Stimulated activated CD4-positive, alpha-beta T cell treated with anti-CD3 and anti-CD28 coated beads, Interleukin-15, amount 100 ng/mL, for 48 hours (primary cell): ENCODE data around the gene ARHGEF37.

Experiments
- DNase-seq, 2 donors: peaks; one replicate each; pipeline ENCODE4 v3.0.0-alpha.2; 2020; ENCODE audit warnings: low read depth in 2 of 2

Gene ARHGEF37

GRCh38 chr5:149603920-149604319, 22.6 kb downstream of the ARHGEF37 start:
- no peak for DNase-seq

DNA sequence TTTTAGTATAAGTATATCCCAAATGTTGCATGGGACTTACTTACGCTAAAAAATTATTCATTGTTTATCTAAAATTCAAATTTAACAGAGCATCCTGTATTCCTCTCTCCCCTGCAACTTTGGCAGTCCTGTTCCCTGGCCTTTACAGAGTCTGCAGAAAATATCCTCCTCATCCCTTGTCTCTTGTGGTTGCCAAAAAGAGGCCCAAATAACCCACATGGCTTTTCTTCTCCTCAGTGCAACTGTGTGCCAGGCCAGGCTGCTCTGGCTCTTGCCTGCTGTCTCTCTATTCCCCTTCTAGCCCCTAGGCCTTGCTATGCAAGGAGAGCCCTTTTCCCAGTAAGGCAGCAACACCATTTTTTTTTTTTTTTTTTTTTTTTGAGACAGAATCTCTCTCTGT, 23.0 kb downstream of the ARHGEF37 start:
- DNase-seq, result no peak

DNA sequence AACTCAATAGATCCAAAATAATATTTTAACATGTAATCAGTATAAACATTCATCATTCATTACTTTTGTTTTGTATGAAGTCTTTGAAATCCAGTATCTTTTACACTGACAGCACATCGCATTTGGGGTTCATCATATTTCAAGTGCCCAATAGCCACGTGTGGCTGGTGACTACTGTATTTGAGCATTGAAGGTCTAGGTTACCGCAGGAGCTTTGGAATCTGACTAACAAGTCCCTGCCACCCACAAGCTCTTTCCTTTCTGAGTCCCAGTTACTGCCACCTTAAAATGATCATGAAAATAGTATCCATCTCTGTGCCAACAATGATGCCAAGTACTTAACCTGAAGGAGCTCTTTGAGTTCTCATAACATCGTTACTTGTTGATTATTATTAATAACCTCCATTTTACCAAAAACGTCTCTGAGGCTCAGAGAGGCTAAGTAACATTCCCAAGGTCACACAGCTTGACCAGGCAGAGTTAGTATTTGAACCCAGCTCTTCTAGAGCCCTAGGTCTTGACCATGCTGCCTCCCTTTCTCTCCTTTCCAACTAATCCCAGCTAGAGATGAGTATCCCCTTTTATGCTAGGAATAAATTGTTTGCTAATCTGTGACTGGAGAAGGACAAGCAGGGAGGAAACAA, 24.2 kb downstream of the ARHGEF37 start:
- no peak for DNase-seq

DNA sequence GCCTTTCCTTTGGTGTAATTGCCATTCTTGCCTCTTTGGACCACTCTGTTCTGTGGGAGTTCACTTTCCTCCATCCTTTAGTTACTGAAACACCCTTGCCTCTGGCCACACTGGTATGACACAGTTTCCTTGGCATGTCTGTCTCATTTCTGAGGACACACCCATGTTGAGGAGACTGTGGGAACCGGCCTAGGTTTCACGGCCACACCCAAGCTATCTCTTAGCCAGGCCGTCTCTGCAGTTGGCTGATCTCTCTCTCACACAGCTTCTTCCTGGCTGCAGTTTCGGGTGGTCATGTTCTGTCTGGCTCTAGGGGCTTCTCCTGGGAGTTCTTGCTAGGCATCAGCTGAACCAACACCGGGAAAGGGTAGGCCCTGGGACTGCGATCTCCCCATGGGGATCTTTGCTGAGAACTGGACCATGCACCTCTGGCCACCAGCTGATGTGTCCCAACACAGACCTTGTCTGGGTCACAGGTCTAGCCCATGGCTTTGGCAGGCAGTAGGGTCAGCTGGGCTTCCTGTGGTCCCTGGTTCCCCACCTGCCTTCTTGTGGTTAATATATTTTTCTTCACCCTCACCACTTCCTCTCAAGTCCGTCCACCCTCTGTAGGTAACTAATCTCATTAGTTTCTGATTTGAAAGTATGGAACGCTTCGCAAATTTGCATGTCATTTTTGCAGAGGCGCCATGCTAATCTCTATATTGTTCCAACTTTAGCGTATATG, 24.9 kb downstream of the ARHGEF37 start:
- DNase-seq, result no peak

DNA sequence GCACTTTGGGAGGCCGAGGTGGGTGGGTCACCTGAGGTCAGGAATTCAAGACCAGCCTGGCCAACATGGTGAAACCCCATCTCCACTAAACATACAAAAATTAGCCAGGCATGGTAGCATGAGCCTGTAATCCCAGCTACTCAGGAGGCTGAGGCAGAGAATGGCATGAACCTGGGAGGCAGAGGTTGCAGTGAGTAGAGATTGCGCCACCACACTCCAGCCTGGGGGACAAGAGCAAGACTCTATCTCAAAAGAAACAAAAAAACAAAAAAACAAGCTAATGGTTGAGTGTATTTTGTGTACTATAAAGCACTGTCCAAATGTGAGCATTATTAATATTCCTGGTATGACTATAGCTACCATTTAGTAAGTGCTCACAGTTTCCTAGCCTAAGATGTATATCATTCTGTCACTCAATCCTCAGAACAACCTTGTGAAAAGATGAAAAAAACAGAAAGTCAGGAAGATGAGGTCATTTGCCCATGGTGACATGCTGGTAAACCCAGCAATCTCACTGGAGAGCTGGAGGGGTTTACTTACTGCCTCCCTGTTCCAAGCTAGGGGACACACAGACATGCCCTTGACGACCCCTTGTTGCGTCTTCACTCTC, 27.7 kb downstream of the ARHGEF37 start:
- no peak for DNase-seq

DNA sequence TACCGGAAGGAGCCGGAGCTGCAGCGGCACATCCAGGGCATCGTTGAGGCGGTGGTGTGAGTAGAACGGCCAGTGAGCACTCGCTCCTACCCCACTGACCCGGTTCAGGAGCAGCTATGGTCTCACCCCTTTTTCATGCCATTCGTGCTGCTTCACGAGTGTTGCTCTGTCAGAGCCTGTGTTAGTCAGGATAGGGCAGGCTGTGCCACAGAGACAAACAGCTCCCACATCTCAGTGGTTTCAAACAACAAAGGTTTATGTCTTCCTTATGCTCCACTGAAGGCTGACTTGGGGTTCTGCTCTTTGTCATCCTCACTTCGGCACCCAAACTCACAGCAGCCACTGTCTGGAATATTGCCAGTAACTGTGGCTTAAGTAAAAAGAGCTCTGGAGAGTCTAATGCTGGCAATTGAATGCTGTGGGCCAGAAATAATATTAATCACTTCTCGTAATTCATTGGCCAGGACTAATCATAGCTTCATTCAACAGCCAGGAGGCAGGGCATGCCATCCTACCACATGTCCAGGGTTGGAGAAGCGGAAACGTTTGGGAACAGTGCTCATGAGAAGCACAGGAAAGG, 28.4 kb downstream of the ARHGEF37 start:
- DNase-seq, result no peak

- no peak for DNase-seq
These were observed 29.4 kb downstream of the ARHGEF37 start for GRCh38 chr5:149610589-149611255.

GRCh38 chr5:149611326-149611725, 30.0 kb downstream of the ARHGEF37 start:
- DNase-seq, result no peak

DNA sequence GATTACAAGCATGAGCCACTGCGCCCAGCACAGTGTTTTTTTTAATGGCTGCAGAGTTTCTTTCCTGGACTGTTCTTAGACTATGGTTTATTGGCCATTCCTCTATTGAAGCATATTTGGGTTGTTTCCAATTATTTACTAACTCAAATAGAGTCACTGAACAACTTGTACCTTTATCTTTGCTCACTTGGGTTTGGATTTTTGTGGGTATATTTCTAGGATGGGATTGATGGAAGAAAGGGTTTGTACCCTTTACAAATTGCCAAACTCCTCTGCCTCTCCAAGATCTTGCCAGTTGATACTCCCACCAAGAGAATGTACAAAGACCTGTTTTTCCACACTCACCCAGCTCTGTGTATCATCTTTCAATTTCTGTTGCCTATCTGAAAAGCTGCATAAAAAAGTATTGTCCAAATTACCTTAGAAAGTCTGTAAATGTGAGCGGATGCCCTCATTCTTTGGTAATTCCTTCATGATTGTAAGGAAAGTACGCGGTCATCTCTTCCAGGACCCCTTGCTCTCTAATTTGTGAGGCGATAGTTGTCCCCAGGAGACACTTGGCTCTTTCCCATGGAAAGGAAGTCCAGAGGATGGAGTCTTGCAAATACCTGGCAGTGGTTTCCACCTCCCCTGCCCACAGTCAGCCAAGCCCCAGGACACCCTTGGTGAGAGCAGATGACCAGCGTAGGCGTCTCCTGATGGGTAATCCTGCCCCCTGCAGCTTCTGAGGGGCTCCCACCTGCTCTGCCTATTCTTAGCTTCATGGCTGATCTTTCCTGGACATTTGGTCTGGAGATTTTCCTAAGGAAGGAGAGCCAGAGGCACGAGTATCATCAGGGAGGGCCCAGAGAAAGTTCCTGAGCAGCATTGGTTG, 33.0 kb downstream of the ARHGEF37 start:
- DNase-seq, result no peak

- DNase-seq, result no peak
These were observed 34.7 kb downstream of the ARHGEF37 start for GRCh38 chr5:149615976-149616375.

DNA sequence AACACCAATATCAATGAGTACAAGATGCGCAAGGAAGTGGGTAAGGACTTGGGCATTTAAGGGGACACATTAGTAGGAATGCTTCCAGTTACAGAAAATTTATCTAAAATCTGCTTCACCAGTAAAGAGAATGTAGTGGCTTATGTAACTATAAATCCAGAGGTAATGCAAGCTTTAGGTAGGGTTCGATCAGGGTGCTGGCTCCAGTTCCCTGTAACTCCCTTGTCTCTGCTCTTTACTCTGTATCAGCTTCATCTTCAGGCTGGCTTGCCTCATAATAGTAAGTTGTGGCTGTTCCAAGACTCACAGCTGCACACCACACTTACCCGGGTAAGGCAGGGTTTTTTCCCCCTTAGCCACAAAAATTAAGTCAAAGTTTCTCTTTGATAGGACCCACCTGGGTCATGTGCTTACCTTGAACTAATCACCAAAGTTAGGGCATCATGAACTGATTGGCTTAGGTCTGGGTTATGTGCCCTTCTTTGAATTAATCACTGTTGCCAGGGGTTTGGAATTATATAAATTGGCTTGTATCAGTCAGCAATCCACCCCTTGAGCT, 35.5 kb downstream of the ARHGEF37 start:
- DNase-seq, result no peak

GRCh38 chr5:149617760-149618306, 36.5 kb downstream of the ARHGEF37 start:
- DNase-seq, result no peak

GRCh38 chr5:149618581-149619248, 37.4 kb downstream of the ARHGEF37 start:
- DNase-seq, result no peak

GRCh38 chr5:149621415-149622098, 40.3 kb downstream of the ARHGEF37 start:
- DNase-seq, result no peak

- DNase-seq, result no peak
These were observed 41.2 kb downstream of the ARHGEF37 start for GRCh38 chr5:149622466-149622865.

DNA sequence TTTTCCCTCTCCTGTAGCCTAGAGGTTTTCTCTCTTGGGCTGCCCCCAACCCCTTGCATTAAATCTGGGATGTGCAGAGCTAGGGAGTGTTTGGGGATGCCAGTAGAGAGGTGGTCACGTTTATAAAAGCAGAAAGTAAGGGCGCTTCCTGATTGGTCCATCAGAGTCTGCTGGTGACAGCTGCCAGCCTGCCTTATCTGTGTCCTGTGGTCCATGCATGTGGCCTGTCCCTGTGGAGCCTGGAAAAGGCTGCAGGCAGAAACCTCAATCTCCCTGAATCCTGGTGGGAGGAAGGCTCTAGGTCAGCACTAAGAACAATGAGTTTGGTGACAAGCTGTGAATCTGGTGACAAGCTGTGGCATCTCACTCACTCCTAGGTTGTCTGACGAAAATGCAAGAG, 42.2 kb downstream of the ARHGEF37 start:
- no peak for DNase-seq

- DNase-seq, result no peak
These were observed 45.8 kb downstream of the ARHGEF37 start for GRCh38 chr5:149627070-149627469.

- DNase-seq, result no peak
These were observed 46.9 kb downstream of the ARHGEF37 start for GRCh38 chr5:149628221-149628620.

- no peak for DNase-seq
These were observed 47.6 kb downstream of the ARHGEF37 start for GRCh38 chr5:149628846-149629388.
